HepG2 (cell line): ENCODE measurements around the gene HNRNPC. TPM values are rescaled to one million over a fixed set of nuclear protein-coding genes. Genes with fewer than 3 reads are reported as not detected.

Experiments
- ATAC-seq: fragments of 200-7000 bp; cut with Tn5 transposase; 3 replicates; pipeline ENCODE4 v1.9.1; 2020; ENCODE audit warnings: mild to moderate bottlenecking, moderate library complexity
- BruUV-seq: library from RNA; stranded (reverse); fragments of 400-500 nt; replicated peaks from 2 replicates; lab custom pipeline; 2021; lab: Mats Ljungman, UMichigan
- CTCF ChIA-PET: fragments of 300-600 bp; formaldehyde crosslinking; extraction: SDS; loops from one replicate; lab custom pipeline; 2021; ENCODE audit warnings: low total read pairs, inconsistent platforms, low intra/inter-chr PET ratio; lab: Yijun Ruan, JAX
- POLR2A ChIA-PET: fragments of 350-600 bp; sonication (Branson Sonifier 250); formaldehyde crosslinking; loops from one replicate; lab custom pipeline; 2020; ENCODE audit warnings: antibody characterized with exemption, inconsistent platforms; lab: Yijun Ruan, JAX
- DNase-seq: peaks from one replicate; pipeline ENCODE4 v3.0.0-alpha.2; 2015; ENCODE audit warnings: low spot score
- FAIRE-seq: peaks from 3 replicates; lab custom pipeline; 2011; peaks lifted over from hg19 to GRCh38; lab: Jason Lieb, UNC
- H2AFZ ChIP-seq: one replicate; pipeline ENCODE4 v1.6.1; 2011; ENCODE audit warnings: low read length, inconsistent platforms
- H3K27ac ChIP-seq: fragments of 300-600 bp; 3 replicates; pipeline ENCODE4 v1.8.0; 2011; ENCODE audit warnings: mixed run types, mild to moderate bottlenecking, mixed read lengths, low read length, inconsistent platforms; ENCODE audit not compliant: insufficient read depth; ENCODE audit errors: extremely low read length
- H3K27me3 ChIP-seq, 2 experiments: fragments of 200-600 bp in 1 of 2; 2 replicates in 1 of 2; 3 replicates in 1 of 2; pipeline versions ENCODE4 v1.6.0 to v1.8.0; 2011; ENCODE audit warnings: low read length in 2 of 2, mild to moderate bottlenecking in 2 of 2, moderate library complexity in 2 of 2, inconsistent platforms in 1 of 2; ENCODE audit not compliant: insufficient read depth in 2 of 2, control insufficient read depth in 1 of 2
- H3K36me3 ChIP-seq, 2 experiments: fragments of 200-600 bp in 1 of 2; replicated peaks in 1 of 2; 2 replicates in 1 of 2; 3 replicates in 1 of 2; pipeline versions ENCODE4 v1.5.1 to v1.8.0; 2011; ENCODE audit warnings: low read length in 2 of 2, inconsistent platforms in 1 of 2; ENCODE audit not compliant: insufficient read depth in 2 of 2, control insufficient read depth in 1 of 2
- H3K4me1 ChIP-seq: 2 replicates; pipeline ENCODE4 v1.5.1; 2012; ENCODE audit warnings: low read length, inconsistent platforms; ENCODE audit not compliant: insufficient read depth
- H3K4me2 ChIP-seq: 2 replicates; pipeline ENCODE4 v1.6.0; 2011; ENCODE audit warnings: low read depth, low read length, inconsistent platforms
- H3K4me3 ChIP-seq, 3 experiments: fragments of 200-600 bp in 1 of 3; sonication (generic), shearing (Covaris generic) in 1 of 3; replicated peaks in 1 of 3; 2 replicates each; pipeline ENCODE4 v1.5.1; 2011 to 2016; ENCODE audit warnings: low read length in 3 of 3, inconsistent platforms in 2 of 3, low read depth in 2 of 3, mild to moderate bottlenecking in 2 of 3, control low read depth in 1 of 3, mixed read lengths in 1 of 3; ENCODE audit not compliant: insufficient read depth in 1 of 3
- H3K79me2 ChIP-seq: one replicate; pipeline ENCODE4 v1.6.1; 2011; ENCODE audit warnings: low read length, inconsistent platforms; ENCODE audit not compliant: insufficient read depth
- H3K9ac ChIP-seq: 2 replicates; pipeline ENCODE4 v1.6.0; 2011; ENCODE audit warnings: mild to moderate bottlenecking, low read depth, low read length, inconsistent platforms; ENCODE audit not compliant: insufficient read depth
- H3K9me3 ChIP-seq: 2 replicates; pipeline ENCODE4 v1.5.1; 2012; ENCODE audit warnings: mild to moderate bottlenecking, low read length
- H4K20me1 ChIP-seq: 2 replicates; pipeline ENCODE4 v1.6.0; 2011; ENCODE audit warnings: inconsistent platforms, mild to moderate bottlenecking, low read length, moderate library complexity; ENCODE audit not compliant: insufficient read depth
- AFF4 ChIP-seq: sonication (generic); formaldehyde crosslinking; IDR thresholded peaks from 2 replicates; pipeline ENCODE4 v1.4.0; 2020; ENCODE audit warnings: missing genetic modification reagents
- CBFB ChIP-seq: sonication (generic); formaldehyde crosslinking; IDR thresholded peaks from 2 replicates; pipeline ENCODE4 v1.4.0; 2020; ENCODE audit warnings: missing genetic modification reagents
- CTCF ChIP-seq: sonication (generic); formaldehyde crosslinking; IDR thresholded peaks from 2 replicates; pipeline ENCODE4 v1.5.0; 2020; ENCODE audit warnings: mild to moderate bottlenecking, missing genetic modification reagents, moderate library complexity
- KLF16 ChIP-seq, 2 experiments: sonication (generic) in 1 of 2; formaldehyde crosslinking in 1 of 2; IDR thresholded peaks; 2 replicates each; pipeline versions ENCODE4 v1.6.1 to v1.8.0; 2016 to 2023; ENCODE audit warnings: missing genetic modification reagents in 2 of 2, missing compliant biosample characterization in 1 of 2
- PAF1 ChIP-seq: IDR thresholded peaks from 2 replicates; pipeline ENCODE4 v1.6.1; 2016; ENCODE audit warnings: missing genetic modification reagents, missing compliant biosample characterization
- POLR2A ChIP-seq, 2 experiments: IDR thresholded peaks; 2 replicates each; pipeline ENCODE4 v1.6.1; 2011; ENCODE audit warnings: low read depth in 2 of 2, low read length in 2 of 2, mild to moderate bottlenecking in 1 of 2, moderate library complexity in 1 of 2; ENCODE audit not compliant: insufficient read depth in 1 of 2
- PRDM10 ChIP-seq: sonication (generic); formaldehyde crosslinking; IDR thresholded peaks from 2 replicates; pipeline ENCODE4 v1.4.0; 2020; ENCODE audit warnings: low read depth, missing genetic modification reagents
- RBM22 ChIP-seq: fragments of 200-400 bp; formaldehyde crosslinking; optimal IDR thresholded peaks from 2 replicates; pipeline ENCODE3; 2017; ENCODE audit warnings: mild to moderate bottlenecking, low read length, moderate library complexity
- RBM39 ChIP-seq: fragments of 200-400 bp; formaldehyde crosslinking; IDR thresholded peaks from one replicate; pipeline ENCODE4 v1.6.1; 2018; ENCODE audit warnings: antibody characterized with exemption, mild to moderate bottlenecking, low read depth, low read length; ENCODE audit not compliant: poor library complexity, severe bottlenecking
- STAG1 ChIP-seq: sonication (generic); formaldehyde crosslinking; IDR thresholded peaks from 2 replicates; pipeline ENCODE4 v1.4.0; 2020; ENCODE audit warnings: missing genetic modification reagents
- TBX2 ChIP-seq: sonication (generic); formaldehyde crosslinking; IDR thresholded peaks from 2 replicates; pipeline ENCODE4 v1.5.0; 2020; ENCODE audit warnings: missing genetic modification reagents, mild to moderate bottlenecking, borderline replicate concordance
- TOE1 ChIP-seq: sonication (generic); formaldehyde crosslinking; IDR thresholded peaks from 2 replicates; pipeline ENCODE4 v1.4.0; 2020; ENCODE audit warnings: mild to moderate bottlenecking, missing genetic modification reagents
- TOPORS ChIP-seq: sonication (generic); formaldehyde crosslinking; IDR thresholded peaks from 2 replicates; pipeline ENCODE4 v1.8.0; 2023; ENCODE audit warnings: mild to moderate bottlenecking, missing genetic modification reagents
- ZMYM4 ChIP-seq: sonication (generic); formaldehyde crosslinking; IDR thresholded peaks from 2 replicates; pipeline ENCODE4 v1.8.1; 2023; ENCODE audit warnings: mild to moderate bottlenecking, missing genetic modification reagents
- ZNF740 ChIP-seq: sonication (generic); formaldehyde crosslinking; IDR thresholded peaks from 2 replicates; pipeline ENCODE4 v1.4.0; 2020; ENCODE audit warnings: missing genetic modification reagents
- WGBS: methylation state at CpG from one replicate; pipeline ENCODE4 v1.1.6; 2017; ENCODE audit warnings: low lambda C conversion rate; 5-methylcytosine and 5-hydroxymethylcytosine counted together
- in situ Hi-C: cut with HindIII; loops from 2 replicates; pipeline ENCODE4 v1.10.0; 2017; ENCODE audit warnings: low pct_unique_long_range_greater_than_20kb; ENCODE audit not compliant: extremely low pct_ligation_motif_present
- intact Hi-C: fragments of 100-400 bp; cut with micrococcal nuclease; formaldehyde crosslinking; loops from one replicate; pipeline ENCODE4 v1.10.0; 2022; ENCODE audit not compliant: unreplicated experiment
- polyA plus RNA-seq, 8 experiments: library from polyadenylated mRNA; depleted of rRNA in 3 of 8; stranded (reverse) in 7 of 8; unstranded in 1 of 8; fragments of >200 nt; fragmentation: Illumina TruSeq in 4 of 8; extraction: Trizol in 4 of 8; gene quantifications; 2 replicates each; pipeline versions ENCODE4 v1.2.1 to v1.2.3, GENCODE V29; 2011 to 2016; ENCODE audit warnings: low read depth in 4 of 8, missing spikeins in 1 of 8, mixed read lengths in 1 of 8; ENCODE audit not compliant: insufficient read depth in 1 of 8
- total RNA-seq, 5 experiments: library from RNA; depleted of rRNA; stranded (reverse); fragments of >200 nt; fragmentation: Illumina TruSeq; extraction: Trizol; gene quantifications; 2 replicates each; pipeline ENCODE4 v1.2.3, GENCODE V29; 2016; ENCODE audit warnings: low read depth in 1 of 5

HNRNPC gene
- total and polyA plus RNA-seq, 2 of the 13 experiments (the other 11 are each of a cell fraction or from before 2014, with no cell fraction given): 628 to 1,099 TPM

- peaks cover 98% of the 10 kb centered on the region for H4K20me1 ChIP-seq
- ATAC-seq (peak; percentile 64), FAIRE-seq (no peak), DNase-seq (peak; percentile 40)
- intact Hi-C loops (loop anchor here (10.0 kb wide), 1 partner anchor 321 kb away; no protein-coding TSS in a partner anchor), in situ Hi-C loops (no loop called here)
- CTCF ChIA-PET: no interaction called here
- BruUV-seq: no TSS peak
- peaks cover 31% of the 10 kb centered on the region for H3K4me1 ChIP-seq
- peaks cover 97% of the 10 kb centered on the region for H3K79me2 ChIP-seq
- no peak overlapping the region for H3K4me3 ChIP-seq
- no peaks in the 10 kb centered on the region for H3K9me3 ChIP-seq
- no peak overlapping the region for H3K4me2 ChIP-seq
- no peaks in the 10 kb centered on the region for H3K27me3 ChIP-seq
- H3K27ac ChIP-seq: no peak overlapping the region
- H2AFZ ChIP-seq: no peak overlapping the region
- peaks cover 28 to 96% of the 10 kb centered on the region in 2 experiments for H3K36me3 ChIP-seq
- 82% methylated on average over 8 of the region's 8 CpGs for WGBS
- POLR2A ChIA-PET: no interaction called here
- H3K9ac ChIP-seq: no peak overlapping the region
- TF ChIP-seq RBM39 (no peak), TOPORS (no peak), CTCF (CRISPR knock-in tag) (peak; percentile 58), TBX2 (CRISPR knock-in tag) (no peak), ZMYM4 (CRISPR knock-in tag) (0 out of 2 replicates have a peak, but pooled peaks have one; percentile 11), CBFB (no peak), ZNF740 (no peak), STAG1 (CRISPR knock-in tag) (peak; percentile 55), PAF1 (CRISPR knock-in tag) (peak; percentile 71; the same call in 1 of the 2 replicates), TOE1 (no peak), POLR2A (IDR thresholded peaks at IDR 0.05; ENCODE audit: insufficient read depth in 1 of 2, low read depth in 2 of 2, low read length in 2 of 2) (0 out of 4 replicates have a peak, but pooled peaks of 1 of the 2 experiments have one; percentile 28), RBM22 (peak; percentile 93), AFF4 (CRISPR knock-in tag) (no peak), PRDM10 (peak; percentile 87; the same call in 1 of the 2 replicates), KLF16 (CRISPR knock-in tag; IDR thresholded peaks at IDR 0.05) (peak in 1 of 2 experiments; percentile 13; a peak in 1 of 4 replicates)
Observed at GRCh38 chr14:21233457-21234076, 35.7 kb downstream of the HNRNPC start.
